T-helper 2 cell treated with Interferon-gamma antibody and Interleukin-4, amounts not matched to agents 5 μg/mL and 100 μg/mL, for 36 hours (primary cell): ENCODE results near the gene IQCH.

Experiments
- DNase-seq: peaks from one replicate; pipeline ENCODE4 v3.0.0; 2021; ENCODE audit warnings: low spot score
- H3K27ac Mint-ChIP-seq: one replicate; pipeline ENCODE4 v1.8.0; 2021; ENCODE audit warnings: mild to moderate bottlenecking, mixed read lengths
- H3K27me3 Mint-ChIP-seq: one replicate; pipeline ENCODE4 v1.8.0; 2021; ENCODE audit warnings: low read depth, mixed read lengths
- H3K36me3 Mint-ChIP-seq: one replicate; pipeline ENCODE4 v1.8.0; 2021; ENCODE audit warnings: low read depth, mixed read lengths
- H3K4me1 Mint-ChIP-seq: one replicate; pipeline ENCODE4 v1.8.0; 2021; ENCODE audit warnings: low read depth, mixed read lengths
- H3K4me3 Mint-ChIP-seq: one replicate; pipeline ENCODE4 v1.8.0; 2022; ENCODE audit warnings: mild to moderate bottlenecking, moderate library complexity, mixed read lengths
- H3K9me3 Mint-ChIP-seq: one replicate; pipeline ENCODE4 v1.8.0; 2021; ENCODE audit warnings: mixed read lengths

The IQCH gene

DNA sequence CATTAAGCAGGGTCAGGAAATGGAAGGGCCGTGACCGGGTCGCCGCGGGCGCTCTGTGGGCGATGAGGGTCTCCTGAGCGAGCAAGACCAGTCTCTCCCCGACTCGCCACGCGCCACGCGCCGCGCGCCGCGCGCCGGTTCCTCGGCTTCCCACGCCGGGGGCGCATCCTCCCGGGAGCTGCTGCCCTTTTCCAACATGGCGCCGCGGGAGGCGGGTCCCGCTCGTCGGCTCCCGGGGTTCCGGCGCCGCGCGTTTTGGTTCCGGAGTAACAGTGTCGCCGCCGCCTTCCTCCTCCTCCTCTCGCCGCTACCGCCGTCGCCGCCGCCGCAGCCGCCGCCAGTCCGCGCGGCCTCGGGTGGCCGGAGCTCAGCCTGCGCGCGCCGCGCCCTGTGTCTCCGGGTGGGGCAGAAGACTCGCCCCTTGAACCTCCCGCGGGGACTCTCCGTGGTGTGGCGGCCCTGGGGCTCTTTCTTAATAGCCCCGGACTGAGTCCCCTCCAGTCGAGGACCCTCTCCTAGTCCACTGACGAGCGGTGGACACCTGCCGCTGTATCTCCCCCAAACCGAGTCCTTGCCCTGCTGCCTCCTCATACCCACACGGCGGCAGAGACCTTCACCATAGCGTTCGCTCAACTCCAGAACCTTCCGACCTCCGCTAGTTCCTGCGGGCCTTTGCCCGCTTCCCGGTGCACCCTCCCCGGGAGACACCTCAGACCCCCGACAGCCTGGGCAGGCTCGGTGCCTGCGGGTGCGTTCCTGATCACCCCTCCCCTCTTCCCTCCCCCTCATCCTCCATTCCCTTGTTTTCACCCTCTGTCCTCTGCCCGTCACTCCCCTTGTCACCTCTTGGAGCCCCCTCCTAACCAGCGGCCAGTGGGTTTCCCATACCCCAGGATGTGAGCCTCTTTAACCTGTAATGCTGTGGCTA, 288.1 kb downstream of the IQCH start, which contains the start of gene MAP2K5:
Gene MAP2K5, plus strand, starts transcription at position 284 of the 928 bp plus-strand sequence. Its CDS starts 633 bp downstream, at position 917.
- peak within 1 kb of the TSS; percentile 97 for H3K4me3 Mint-ChIP-seq
- peaks cover 46% of the 10 kb centered on the region for H3K4me1 Mint-ChIP-seq
- peak; percentile 83 for DNase-seq
- H3K27me3 Mint-ChIP-seq: peaks cover 4% of the 10 kb centered on the region
- peak within 1 kb of the TSS; percentile 94 for H3K27ac Mint-ChIP-seq
- H3K36me3 Mint-ChIP-seq: peaks cover 30% of the 10 kb centered on the region
- H3K9me3 Mint-ChIP-seq: no peaks in the 10 kb centered on the region

GRCh38 chr15:67543348-67543718, 288.7 kb downstream of the IQCH start:
- Mint-ChIP-seq H3K9me3 (no peaks in the 10 kb centered on the region), H3K4me3 (peak overlapping the region; percentile 91), H3K27ac (peak overlapping the region; percentile 92), H3K36me3 (peaks cover 30% of the 10 kb centered on the region), H3K4me1 (peaks cover 48% of the 10 kb centered on the region), H3K27me3 (no peaks in the 10 kb centered on the region)
- DNase-seq: no peak

GRCh38 chr15:67544475-67544874, 289.9 kb downstream of the IQCH start:
- Mint-ChIP-seq H3K4me3 (peak overlapping the region; percentile 45), H3K27ac (no peak overlapping the region), H3K9me3 (no peaks in the 10 kb centered on the region), H3K4me1 (peaks cover 39% of the 10 kb centered on the region), H3K36me3 (peaks cover 28% of the 10 kb centered on the region), H3K27me3 (no peaks in the 10 kb centered on the region)
- DNase-seq: no peak

GRCh38 chr15:67545864-67546263, 291.3 kb downstream of the IQCH start:
- no peaks in the 10 kb centered on the region for H3K9me3 Mint-ChIP-seq
- H3K27me3 Mint-ChIP-seq: no peaks in the 10 kb centered on the region
- H3K27ac Mint-ChIP-seq: no peak overlapping the region
- H3K36me3 Mint-ChIP-seq: peaks cover 33% of the 10 kb centered on the region
- no peak overlapping the region for H3K4me3 Mint-ChIP-seq
- peaks cover 31% of the 10 kb centered on the region for H3K4me1 Mint-ChIP-seq
- DNase-seq: no peak

DNA sequence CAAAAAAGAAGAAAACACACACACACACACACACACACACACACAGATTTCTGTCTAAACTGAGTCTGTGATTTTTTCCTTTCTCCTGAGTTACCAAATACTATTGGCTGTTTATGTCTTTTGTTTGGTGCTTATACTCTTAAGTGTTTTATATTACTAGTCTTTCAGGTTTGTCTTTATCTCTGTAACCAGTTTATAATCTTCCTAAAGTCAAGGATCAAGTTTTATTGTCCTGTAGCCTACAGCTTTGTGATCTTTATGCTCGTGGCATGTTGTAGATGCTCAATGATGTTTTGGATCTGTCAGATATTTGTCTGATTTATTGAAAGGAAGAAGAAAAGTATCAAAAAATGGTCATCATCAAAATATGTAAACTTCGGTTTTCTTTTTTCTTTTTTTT, 292.5 kb downstream of the IQCH start:
- H3K27me3 Mint-ChIP-seq: no peaks in the 10 kb centered on the region
- H3K9me3 Mint-ChIP-seq: no peaks in the 10 kb centered on the region
- peaks cover 39% of the 10 kb centered on the region for H3K36me3 Mint-ChIP-seq
- no peak overlapping the region for H3K4me3 Mint-ChIP-seq
- peaks cover 27% of the 10 kb centered on the region for H3K4me1 Mint-ChIP-seq
- H3K27ac Mint-ChIP-seq: no peak overlapping the region
- DNase-seq: no peak

GRCh38 chr15:67547836-67548235, 293.2 kb downstream of the IQCH start:
- Mint-ChIP-seq H3K4me3 (no peak overlapping the region), H3K4me1 (peaks cover 27% of the 10 kb centered on the region), H3K27ac (no peak overlapping the region), H3K9me3 (no peaks in the 10 kb centered on the region), H3K27me3 (no peaks in the 10 kb centered on the region), H3K36me3 (peaks cover 39% of the 10 kb centered on the region)
- DNase-seq: no peak

DNA sequence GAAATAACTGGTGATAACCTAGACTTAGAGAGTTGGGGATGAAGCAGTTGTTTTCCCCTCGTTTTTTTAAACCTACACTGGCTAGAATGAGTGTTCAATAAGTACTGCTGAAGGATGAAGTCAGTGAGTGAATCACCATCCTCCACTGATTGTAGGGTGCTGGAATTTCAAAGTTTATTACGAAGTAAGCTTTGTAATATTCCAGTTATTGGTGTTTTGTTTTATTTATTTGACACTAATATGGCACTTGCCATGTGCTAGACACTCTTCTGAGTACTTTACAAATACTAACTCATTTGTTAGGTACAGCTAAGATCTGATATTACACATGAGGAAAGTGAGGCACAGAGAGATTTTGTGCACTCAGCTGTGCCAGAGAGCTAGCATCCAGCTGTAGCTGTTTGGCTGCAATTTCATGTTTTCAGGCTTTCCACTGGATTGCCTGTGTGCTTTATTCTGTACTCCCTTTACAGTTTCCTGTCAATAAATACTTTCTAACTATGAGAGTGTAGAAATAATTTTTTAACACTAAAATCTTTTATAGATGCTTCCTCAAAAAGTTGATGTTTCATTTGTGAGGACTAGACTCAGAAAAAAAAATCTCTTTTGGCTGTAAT, 293.8 kb downstream of the IQCH start:
- Mint-ChIP-seq H3K9me3 (no peaks in the 10 kb centered on the region), H3K36me3 (peaks cover 42% of the 10 kb centered on the region), H3K4me1 (peaks cover 24% of the 10 kb centered on the region), H3K27me3 (no peaks in the 10 kb centered on the region), H3K27ac (no peak overlapping the region), H3K4me3 (no peak overlapping the region)
- DNase-seq: no peak

- Mint-ChIP-seq H3K9me3 (no peaks in the 10 kb centered on the region), H3K36me3 (peaks cover 41% of the 10 kb centered on the region), H3K4me3 (no peak overlapping the region), H3K27ac (no peak overlapping the region), H3K4me1 (peaks cover 17% of the 10 kb centered on the region), H3K27me3 (no peaks in the 10 kb centered on the region)
- DNase-seq: no peak
These were observed 294.5 kb downstream of the IQCH start for GRCh38 chr15:67548862-67549651.

DNA sequence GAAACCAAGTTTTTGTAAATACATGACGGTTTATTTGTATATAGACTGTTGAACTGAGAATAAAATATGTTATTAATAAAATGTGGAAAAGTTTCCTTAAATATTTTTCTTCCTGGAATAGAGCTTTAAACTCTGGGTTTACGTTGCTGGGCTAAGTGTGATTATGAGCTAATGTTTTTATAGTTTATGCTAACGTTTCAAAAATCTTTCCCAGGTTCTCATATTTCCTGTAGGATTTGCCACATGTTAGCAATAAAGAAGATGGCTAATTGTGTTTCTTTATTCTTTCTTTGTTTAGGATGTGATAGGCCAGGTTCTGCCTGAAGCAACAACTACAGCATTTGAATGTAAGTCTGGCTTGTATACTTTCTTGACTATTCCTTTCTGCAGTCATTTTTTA, 295.1 kb downstream of the IQCH start:
- H3K27ac Mint-ChIP-seq: no peak overlapping the region
- H3K4me1 Mint-ChIP-seq: peaks cover 11% of the 10 kb centered on the region
- H3K9me3 Mint-ChIP-seq: no peaks in the 10 kb centered on the region
- no peaks in the 10 kb centered on the region for H3K27me3 Mint-ChIP-seq
- no peak overlapping the region for H3K4me3 Mint-ChIP-seq
- no peak for DNase-seq
- peaks cover 37% of the 10 kb centered on the region for H3K36me3 Mint-ChIP-seq

GRCh38 chr15:67550522-67550921, 295.9 kb downstream of the IQCH start:
- Mint-ChIP-seq H3K27ac (no peak overlapping the region), H3K4me1 (peaks cover 3% of the 10 kb centered on the region), H3K36me3 (peaks cover 35% of the 10 kb centered on the region), H3K27me3 (no peaks in the 10 kb centered on the region), H3K9me3 (no peaks in the 10 kb centered on the region), H3K4me3 (no peak overlapping the region)
- no peak for DNase-seq

GRCh38 chr15:67551207-67551743, 296.7 kb downstream of the IQCH start:
- Mint-ChIP-seq H3K27me3 (no peaks in the 10 kb centered on the region), H3K36me3 (peaks cover 31% of the 10 kb centered on the region), H3K9me3 (no peaks in the 10 kb centered on the region)

More at GRCh38 chr15:67551207-67551743, 296.7 kb downstream of the IQCH start:
- Mint-ChIP-seq H3K4me3 (no peak overlapping the region), H3K4me1 (peaks cover 3% of the 10 kb centered on the region), H3K27ac (no peak overlapping the region)
- no peak for DNase-seq
